K562 (cell line): ENCODE data around the gene KATNB1.

Experiments used
- POLR2A ChIP-seq: fragments of 450-650 bp; conservative IDR thresholded peaks from 2 replicates; pipeline ENCODE4 v1.6.1; 2016
- ZNF507 ChIP-seq: conservative IDR thresholded peaks from 2 replicates; pipeline ENCODE4 v1.6.1; 2017; ENCODE audit warnings: missing genetic modification characterization, missing compliant biosample characterization

- TF ChIP-seq POLR2A: no peak
- TF ChIP-seq ZNF507: no peak
These were observed 25.7 kb downstream of the KATNB1 start for GRCh38 chr16:57761301-57761700.
